Activated CD4-positive, alpha-beta T cell treated with anti-CD3 and anti-CD28 coated beads, Interleukin-2, amount 50 U/mL, for 4 hours (primary cell): ENCODE measurements around the gene SCGB3A1.

ENCODE experiments used
- DNase-seq, 2 experiments: peaks; one replicate each; pipeline ENCODE4 v3.0.0-alpha.2; 2020

SCGB3A1 gene

DNA sequence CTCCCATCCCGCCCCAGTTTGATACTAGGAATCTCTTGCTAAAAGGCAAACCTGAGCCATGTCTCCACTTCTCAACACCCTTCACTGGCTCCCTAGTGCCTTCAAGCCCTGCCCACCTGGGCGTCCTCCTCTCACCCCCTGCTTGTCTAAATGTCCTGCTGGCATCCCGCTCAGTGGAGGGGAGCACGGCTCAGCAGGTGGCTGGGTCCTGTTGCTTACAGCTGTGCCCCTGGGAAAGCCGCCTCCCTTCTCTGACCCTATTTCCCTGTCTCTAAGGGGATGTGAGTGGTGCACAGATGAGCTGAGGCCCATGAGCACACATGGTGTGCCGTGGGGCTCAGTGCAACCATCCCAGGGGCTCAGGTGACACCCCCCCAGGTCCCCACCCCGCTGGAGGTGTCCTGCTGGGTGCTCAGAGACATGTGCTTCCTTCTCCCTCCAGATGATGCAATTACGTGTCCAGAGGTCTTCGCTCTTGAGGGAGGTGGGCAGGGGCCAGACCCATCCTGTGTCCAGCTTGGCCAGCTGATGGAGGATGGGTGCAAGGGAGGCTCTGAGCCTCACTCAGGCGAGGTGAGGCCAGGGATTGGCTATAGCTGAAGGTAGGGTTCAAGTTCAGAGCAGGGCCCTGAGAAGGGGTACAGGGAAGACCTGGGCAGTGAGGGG, 34.0 kb upstream of the SCGB3A1 start:
- no peak for DNase-seq

DNA sequence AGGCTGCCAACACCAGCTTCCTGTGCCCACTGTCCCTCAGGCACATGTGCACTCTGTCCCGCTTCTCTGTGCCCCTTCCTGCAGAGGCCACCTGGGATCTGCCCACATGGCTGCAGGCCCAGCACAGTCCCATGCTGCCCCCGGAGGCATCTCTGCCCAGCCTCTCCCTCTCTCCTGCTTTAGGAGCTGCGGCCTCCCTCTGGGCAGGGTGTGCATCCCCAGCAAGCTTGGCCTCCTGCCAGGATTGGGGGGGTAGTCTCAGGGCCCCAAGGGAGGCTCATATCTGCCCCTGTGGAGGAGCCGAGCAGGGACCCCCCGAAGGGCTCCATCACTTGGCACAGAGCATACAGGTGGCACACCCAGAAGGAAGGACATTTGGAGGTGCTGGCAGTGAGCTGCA, 33.3 kb upstream of the SCGB3A1 start:
- no peak for DNase-seq

DNA sequence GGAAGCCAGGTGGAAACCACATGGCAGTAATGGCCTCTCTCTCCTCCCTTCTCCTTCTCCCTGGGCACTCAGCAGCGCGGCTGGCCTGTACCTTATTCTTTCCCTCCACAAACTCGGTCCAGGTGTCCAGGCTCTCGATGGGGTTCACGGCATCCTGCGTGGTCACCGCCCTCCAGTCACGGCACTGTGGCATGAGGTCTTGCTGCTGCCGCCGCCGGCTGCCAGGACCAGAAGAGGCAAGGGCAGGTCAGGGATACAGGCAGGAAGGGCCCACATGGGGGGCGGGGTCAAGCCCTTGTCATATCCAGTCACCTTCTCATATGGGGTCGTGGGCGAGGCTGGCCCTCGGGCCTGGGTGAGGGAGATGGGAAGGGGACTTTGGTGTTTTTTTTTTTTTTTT, 32.5 kb upstream of the SCGB3A1 start:
- DNase-seq, result no peak

DNA sequence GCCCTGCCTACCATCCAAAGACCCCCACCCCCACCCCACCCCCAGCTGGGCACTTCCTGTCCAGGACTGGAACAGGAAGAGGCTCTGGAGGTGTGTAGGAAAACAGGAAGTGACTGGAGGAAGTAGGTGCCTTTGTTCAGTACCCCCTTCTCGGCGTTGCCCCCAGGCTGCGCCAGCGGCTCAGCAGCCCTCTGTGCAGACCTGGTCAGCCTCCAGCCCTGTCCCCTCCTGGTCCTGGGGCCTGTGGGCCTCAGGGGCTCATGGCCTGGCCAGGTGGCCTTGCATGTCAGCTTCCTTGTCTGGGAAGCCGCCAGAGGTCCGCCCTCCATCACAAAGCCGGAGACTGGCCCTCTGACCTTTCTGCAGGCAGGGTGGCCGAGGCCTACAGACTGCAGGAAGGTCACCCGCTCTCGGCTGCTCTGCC, 32.1 kb upstream of the SCGB3A1 start:
- DNase-seq, result no peak

DNA sequence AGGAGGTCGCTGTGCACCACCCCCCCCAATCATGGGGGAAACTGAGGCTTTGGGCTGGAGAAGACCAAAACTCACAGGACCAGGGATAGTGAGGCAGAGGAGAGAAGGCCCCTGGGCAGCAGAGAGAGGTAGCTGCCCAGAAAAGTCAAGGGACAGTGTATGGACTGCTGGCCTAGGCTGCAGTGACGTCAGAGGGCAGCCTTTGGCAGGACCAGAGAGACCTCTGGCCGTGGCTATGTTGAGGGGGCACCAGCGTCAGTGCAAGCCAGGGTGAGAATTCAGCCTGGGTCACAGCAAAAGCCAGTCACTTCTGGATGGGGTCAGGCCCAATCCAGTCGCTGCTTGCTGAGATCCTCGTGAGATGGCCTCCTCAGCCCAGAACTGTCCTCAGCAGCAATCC, 31.6 kb upstream of the SCGB3A1 start:
- DNase-seq, result no peak

DNA sequence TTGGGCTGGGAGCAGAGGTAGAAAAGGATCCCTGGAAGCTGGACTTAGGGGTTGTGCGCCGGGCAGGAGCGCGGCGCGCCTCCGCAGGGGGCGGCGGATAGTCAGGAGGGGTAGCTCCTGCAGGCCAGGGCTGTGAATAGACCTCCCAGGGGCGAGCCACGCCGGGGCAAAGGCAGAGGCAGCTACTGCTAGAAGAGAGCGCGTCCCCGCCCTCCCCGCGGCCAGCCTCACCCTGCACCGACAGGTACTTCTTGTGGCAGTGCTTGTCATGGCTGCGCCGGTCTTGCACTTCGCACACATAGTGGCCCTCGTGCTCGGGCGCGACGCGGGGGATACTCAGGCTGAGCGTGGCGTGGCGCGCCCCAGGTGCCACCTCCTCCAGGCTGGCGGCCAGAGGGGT, 30.0 kb upstream of the SCGB3A1 start:
- no peak for DNase-seq

DNA sequence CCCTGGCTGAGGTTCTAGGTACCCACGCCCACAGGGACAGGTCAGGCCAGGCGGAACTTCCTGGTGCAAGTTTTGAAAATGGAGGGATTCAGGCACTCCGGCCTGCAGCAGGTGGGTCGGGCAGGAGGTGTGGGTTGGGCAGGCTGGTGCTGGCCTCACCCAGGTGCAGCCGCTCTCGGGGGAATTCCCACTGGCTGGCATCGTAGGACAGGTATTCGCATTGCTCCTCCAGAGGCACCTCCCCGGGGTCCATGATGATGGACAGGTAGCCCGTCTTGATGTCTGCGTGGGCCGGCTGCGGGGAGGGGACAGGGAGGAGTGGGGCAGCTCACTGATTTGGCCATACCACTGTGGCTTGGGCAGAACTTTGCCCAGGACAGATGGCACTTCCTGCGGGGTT, 28.7 kb upstream of the SCGB3A1 start:
- DNase-seq, result no peak

DNA sequence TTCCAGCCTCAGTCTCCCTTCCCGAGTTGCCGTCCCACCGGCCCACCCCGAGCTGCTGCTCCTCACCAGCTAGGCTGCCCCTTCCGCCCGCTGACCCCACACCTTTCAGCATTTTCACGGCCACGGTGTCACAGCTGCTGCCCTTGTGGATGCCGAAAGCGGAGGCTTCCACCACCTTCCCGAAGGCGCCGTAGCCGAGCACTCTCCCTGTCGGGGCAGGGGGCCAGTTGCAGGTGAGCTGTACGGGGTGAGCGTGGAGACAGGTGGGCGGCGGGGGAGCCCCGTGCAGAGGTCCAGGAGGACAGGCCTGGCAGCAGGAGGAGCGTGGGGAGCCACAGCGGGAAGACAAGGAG, 28.2 kb upstream of the SCGB3A1 start:
- DNase-seq, result no peak

DNA sequence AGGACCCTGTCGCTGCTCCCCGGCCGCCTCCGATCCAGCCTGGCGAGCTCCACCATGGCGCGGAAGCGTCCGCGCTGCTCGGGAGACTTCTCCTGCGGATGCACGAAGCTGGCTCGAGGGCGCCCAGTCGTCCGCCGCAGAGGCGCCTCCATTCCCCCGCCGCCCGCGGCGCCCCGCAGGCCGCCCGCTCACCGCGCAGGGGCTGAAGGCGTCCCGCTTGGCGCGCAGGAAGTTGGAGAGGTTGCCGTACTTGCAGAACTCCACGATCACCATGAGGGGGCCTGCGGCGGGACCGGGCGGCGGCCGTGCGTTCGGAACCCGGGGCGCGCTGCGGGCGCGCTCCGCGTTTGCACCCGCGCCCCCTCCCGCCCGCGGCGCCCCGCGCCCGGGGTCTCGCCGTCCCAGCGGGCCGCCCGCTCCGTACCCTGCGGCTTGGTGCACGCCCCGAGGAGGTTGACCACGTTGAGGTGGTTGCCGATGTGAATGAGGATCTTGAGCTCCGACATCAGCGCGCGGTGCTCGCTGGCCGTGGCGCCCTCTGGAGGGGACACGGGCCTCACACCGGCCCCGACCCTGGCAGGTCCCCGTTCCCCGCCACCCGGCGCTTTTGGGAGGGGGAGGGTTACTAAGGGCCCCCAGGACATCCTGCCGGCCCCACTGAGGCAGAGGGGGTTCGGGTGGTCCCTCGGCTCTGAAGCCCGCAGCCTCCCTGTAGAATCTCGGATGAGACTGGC, 27.7 kb upstream of the SCGB3A1 start:
- DNase-seq, result no peak

DNA sequence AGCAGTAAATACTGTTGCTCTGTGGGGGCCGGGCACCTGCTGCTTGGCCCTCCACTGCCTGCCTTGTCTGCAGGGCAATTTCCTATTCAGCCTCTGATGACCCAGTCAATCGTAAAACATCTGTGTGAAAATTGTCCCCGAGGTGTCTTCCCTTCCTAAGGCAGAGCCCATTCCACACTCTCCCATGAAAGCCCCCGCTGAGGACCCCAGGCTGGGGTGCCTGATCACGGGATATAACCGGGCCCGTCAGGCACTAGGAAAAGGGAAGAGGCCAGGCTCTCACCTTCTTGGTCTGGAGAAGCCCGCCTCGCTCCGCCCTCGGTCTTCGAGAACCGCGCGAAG, 27.2 kb upstream of the SCGB3A1 start:
- no peak for DNase-seq

DNA sequence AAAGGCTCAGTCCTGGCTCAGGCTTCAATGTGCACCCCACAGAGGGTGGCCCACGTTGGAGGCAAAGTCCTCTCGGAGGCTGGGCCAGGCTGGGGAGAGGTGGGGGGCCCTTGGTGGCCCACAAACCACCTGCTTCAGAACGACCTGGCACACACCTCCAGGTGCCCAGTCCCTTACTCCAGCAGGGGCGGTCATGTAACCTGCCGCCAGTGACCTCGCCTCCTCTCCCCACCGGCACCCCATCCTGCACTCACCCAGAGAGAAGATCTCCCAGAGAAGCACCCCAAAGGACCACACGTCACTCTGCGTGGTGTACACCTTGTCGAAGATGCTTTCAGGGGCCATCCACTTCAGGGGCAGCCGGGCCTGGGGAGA, 22.5 kb upstream of the SCGB3A1 start:
- no peak for DNase-seq

DNA sequence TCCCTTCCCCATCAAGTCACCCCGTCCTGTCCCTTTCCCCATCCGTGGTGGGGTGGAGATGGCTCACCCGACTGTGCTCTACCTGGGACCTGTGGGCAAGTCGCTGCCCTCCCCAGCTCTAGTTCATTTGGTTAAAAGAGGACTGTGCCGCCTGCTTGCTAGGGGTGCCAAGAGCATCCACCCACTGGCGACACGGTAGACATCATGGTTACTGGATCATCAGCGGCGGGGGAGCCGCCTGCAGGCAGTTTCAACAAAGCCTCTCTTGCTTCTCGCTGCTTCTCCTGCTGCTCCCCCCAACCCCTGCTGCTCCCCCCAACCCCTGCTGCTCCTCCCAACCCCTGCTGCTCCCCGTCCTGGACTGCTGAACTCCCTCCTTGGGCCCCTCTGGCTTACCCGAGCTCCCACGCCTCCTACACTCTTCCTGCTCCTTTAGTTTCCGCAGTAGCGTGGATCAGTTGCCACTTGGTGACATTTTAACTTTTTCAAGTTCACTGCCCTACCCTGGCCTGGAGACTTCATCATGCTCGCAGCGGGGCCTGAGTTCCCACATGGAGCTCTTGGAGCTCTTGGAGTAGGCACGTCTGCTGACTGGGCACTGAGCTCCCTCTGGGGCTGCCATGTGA, 22.0 kb upstream of the SCGB3A1 start:
- no peak for DNase-seq

DNA sequence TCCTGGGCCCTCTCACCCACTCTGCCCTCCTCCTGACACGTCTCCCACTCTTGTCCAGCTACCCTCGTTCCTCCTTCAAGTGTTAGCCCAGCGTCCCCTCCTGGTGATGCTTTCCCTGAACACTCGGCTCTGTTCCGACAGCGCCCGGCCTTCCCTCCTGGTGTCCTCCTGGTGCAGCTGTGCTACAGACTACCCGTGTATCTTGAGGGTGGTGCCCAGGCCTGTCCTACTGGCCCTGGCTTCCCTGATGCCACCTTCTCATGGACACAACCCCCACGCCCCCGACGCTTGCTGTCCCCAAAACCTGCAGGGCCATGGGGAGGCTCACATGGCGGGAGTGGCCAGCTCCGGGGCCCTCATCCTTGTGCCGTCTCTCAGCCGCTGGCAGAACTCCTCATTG, 21.4 kb upstream of the SCGB3A1 start:
- no peak for DNase-seq

DNA sequence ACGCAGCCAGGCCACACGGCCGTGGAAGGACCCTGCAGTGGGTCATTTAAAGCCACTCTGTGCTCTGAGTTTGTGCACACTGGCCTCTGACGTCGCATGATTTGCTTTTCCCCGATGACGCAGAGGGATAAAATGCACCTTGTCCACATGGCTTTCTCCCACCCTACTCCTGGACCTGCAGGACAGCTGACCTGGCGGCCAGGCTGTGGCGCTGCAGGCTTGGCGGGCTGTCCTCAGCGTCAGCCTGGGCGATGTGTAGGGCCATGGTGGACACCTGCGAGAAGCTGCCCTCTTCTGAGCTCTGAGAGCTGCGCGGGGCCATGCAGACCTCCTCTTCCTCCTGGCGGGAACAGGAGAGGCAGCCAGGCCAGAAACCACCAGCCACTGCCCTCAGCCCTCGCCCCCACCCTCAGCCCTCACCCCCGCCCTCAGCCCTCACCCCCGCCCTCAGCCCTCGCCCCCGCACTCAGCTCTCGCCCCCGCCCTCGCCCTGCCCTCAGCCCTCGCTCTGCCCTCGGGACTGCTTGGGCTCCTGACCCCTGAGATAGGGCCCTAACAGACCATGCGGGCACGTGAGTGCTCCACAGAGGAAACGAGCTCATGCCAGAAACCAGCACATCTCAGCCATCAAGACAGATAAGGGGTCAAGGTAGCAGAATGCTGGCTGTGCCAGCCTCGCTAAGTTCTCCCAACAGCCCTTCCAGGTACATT, 20.0 kb upstream of the SCGB3A1 start:
- no peak for DNase-seq

DNA sequence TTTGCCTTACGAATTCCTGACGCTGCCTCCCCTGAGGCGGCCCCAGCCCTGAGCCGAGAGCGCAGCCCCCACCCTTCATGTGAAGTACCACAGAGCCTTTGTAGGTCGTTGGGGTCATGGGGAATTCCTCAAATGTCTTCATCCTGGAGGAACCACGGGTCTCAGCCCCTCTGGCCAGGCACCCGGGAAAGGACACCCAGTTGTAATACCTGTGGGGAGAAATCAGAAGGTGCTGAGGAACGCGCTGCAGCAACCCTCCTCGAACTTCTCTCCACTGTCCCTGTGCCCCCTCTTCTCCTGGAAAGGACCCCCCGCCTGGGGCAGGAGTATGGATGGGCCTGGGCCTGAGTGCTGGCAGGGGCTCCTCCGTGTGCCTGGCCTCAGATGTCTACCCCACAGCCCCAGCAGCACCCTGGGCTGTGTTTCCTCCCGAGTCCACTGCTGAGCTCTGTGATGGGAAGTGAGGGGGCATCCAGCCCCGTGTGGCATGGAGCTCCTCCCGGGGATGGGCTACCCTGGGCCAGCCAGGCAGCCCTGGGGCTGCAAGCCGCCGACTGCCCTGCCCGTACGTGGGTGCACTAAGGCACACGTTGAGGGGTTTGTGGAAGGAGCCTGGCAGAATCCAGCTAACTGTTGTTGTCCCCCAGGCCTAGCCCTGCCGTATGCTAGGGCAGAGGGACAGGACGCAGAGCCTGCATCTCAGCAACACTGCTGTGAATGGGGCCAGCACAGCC, 18.7 kb upstream of the SCGB3A1 start:
- no peak for DNase-seq

DNA sequence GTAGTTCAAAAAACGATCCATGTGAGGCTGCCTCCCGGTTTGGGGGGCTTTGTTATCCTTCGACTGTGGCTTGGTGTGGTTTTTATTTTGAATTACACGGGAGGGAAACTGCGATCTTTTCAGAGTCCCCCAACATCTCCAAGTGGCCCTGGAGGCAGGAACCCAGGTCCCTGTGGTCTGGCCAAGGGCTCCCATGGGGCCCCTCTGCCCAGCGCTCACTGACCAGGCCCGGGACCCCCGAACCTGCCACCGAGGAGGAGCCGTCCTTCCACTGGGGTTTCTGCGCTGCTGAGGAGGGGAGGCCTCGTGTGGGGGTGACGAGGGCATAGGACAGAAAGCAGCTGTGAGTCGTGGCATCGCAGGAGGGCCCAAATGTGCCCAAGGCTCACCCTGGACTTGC, 18.1 kb upstream of the SCGB3A1 start:
- no peak for DNase-seq

DNA sequence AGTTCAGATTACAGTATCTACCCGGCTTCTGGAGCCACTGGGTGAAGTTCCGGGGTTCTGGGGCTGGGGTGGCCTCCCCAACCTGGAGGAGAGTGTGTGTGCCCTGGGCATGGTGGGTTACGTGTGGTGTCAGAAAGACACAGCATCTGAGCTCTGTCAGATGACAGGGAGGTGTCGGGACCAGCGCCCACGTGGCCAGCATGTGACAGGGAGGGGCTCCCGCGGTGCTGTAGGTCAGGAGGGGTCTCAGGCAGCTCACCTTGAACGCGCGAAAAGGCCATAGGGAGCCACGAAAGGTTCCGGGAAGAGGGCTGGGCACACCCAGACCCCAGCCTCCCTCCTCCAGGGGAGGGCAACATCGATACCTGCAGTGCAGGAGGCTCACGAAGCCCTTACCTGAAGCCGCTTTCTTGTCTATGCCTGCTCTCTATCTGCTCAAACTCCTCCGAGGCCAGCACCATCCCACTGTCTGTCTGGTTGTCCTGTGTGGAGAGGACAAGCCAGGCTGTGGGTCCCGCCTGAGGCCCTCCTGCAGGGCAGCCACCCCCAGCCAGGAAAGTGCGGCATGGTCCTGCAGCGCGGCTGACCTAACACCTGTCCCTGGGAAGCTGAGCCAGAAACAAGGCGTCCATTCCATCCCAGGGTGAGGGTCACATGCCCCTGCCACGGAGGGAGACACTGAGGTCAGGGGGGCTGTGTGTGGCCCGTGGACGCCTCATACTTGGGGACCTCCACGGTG, 17.4 kb upstream of the SCGB3A1 start:
- DNase-seq, result no peak

DNA sequence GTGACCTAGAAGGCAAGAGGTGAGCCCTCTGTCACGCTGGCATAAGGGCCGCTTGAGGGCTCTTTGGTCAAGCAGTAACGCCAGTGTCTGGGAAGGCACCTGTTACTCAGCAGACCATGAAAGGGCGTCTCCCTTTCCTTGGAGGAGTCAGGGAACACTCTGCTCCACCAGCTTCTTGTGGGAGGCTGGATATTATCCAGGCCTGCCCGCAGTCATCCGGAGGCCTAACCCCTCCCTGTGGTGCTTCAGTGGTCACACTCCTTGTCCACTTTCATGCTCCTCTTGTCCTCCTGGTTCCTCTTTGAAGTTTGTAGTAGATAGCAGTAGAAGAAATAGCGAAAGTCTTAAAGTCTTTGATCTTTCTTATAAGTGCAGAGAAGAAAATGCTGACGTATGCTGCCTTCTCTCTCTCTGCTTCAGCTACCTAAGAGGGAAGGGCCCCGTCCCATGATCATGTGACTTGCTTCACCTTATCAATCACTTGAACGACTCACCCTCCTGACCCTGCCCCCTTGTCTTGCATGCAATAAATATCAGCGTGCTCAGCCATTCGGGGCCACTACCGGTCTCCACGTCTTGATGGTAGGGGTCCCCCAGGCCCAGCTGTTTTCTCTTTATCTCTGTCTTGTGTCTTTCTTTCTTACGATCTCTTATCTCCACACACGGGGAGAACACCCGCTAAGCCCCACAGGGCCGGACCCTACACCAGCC, 16.7 kb upstream of the SCGB3A1 start:
- DNase-seq, result no peak

DNA sequence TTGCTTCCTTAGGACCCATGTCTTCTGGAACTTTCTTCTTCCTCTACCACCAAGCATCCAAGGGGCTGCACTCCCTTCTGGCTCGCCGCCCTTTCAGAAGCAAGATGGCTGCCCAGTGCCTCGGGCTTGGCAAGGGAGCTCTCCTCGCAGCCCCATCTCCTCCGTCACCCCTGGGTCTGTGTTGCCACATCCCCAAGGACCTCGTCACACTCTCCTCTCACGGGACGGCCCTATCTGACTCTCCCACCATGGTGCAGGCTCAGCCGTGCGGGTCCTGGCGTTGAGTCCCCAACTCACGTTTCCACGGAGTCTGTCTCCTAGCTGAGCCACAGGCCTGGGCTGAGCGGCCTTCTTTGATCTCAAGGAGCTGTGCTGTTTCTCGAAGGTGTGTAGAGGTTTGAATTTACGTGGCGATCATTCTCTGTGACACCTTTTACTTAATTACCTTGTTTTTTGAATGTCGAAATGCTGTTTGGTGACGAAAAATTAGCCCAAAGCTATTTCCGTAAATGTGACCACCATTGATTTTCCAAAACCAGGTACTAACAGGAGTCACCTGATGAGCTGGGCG, 15.0 kb upstream of the SCGB3A1 start:
- DNase-seq, result no peak

DNA sequence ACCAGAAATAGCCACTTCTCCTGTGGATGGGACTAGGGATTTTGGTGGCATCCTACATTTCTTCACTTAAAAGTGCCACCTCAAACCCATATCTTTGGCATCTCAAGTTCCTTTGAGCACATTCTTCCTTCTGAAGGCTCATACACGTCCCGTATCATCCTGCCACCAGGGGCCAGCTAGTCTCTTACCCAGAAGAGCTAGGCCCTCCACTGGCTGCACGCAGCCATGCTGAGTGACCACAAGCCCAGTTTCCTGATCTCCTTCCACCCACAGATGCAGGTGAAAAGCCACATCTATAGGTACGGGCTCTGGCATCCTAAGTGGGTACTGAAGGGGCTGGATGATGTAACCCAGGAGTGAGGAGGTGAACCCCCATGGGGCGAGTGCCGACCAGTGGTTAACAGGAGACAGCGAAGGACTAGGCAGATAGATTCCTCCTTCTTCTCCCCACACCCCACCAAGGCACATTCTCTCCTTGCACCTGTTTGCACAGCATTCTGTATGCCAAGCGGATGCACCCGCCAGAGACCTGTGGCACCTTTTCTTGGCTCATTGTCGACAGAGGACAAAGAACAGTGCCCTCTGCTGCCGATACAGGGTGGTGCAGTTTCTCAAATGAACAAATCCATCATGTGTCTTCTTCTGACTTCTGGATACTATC, 14.4 kb upstream of the SCGB3A1 start:
- DNase-seq, result peak; percentile 35 to 50

DNA sequence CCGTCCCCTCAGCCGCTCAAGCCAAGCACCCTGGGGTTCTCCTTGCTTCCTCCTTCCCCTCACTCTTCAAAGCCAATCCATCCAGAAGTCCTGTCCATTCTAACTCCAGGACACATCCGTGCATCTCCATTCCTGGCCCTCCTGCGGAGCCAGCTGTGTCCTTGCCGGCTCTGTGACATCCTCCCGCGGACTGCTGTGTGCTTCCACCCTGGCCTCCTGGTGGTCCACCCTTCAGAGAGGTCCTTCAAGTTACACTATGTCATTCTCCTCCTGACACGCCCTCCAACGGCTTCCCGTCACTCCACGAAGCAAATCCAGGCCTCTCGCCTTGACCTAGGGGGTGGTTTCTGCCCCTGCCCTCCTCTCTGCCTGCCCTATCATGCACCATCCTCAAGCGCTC, 13.0 kb upstream of the SCGB3A1 start:
- no peak for DNase-seq
